Psoas muscle (tissue), 8 donors: ENCODE measurements around the gene FOXRED2. TPM values are rescaled to one million over a fixed set of nuclear protein-coding genes. Genes with fewer than 3 reads are reported as not detected.
"Not testable (repeated sequence)": the region's sequence is repeated elsewhere in the genome, so short reads cannot be mapped to it uniquely, and the experiment has no call there.

Source experiments
- ATAC-seq, 4 donors: fragments of 200-7000 bp; cut with Tn5 transposase; one replicate each; pipeline ENCODE4 v1.9.1; 2020; ENCODE audit warnings: moderate library complexity in 3 of 4, mild to moderate bottlenecking in 2 of 4
- DNase-seq, 2 donors: peaks; one replicate each; pipeline ENCODE4 v3.0.0-alpha.2; 2020
- H3K27ac ChIP-seq: fragments of 200-600 bp; one replicate; pipeline ENCODE4 v1.8.0; 2022
- H3K27me3 ChIP-seq, 3 donors: fragments of 200-600 bp in 1 of 3; one replicate each; pipeline versions ENCODE4 v1.6.1 to v1.8.0; 2013 to 2022; ENCODE audit warnings: low read length in 2 of 3, mild to moderate bottlenecking in 2 of 3, moderate library complexity in 1 of 3; ENCODE audit not compliant: insufficient read depth in 3 of 3
- H3K36me3 ChIP-seq, 2 donors: fragments of 200-600 bp in 1 of 2; one replicate each; pipeline versions ENCODE4 v1.6.1 to v1.8.0; 2013 to 2022; ENCODE audit warnings: low read depth in 1 of 2, mild to moderate bottlenecking in 1 of 2, moderate library complexity in 1 of 2; ENCODE audit not compliant: insufficient read depth in 1 of 2
- H3K4me1 ChIP-seq: fragments of 200-600 bp; one replicate; pipeline ENCODE4 v1.8.0; 2022
- H3K4me3 ChIP-seq: fragments of 200-600 bp; one replicate; pipeline ENCODE4 v1.8.0; 2022; ENCODE audit warnings: mild to moderate bottlenecking
- H3K9me3 ChIP-seq: fragments of 200-600 bp; one replicate; pipeline ENCODE4 v1.8.0; 2022
- CTCF ChIP-seq: fragments of 200-600 bp; IDR thresholded peaks from one replicate; pipeline ENCODE4 v1.8.0; 2022; ENCODE audit warnings: antibody characterized with exemption
- WGBS, 3 donors: extraction: QIAGEN DNeasy Blood & Tissue Kit; methylation state at CpG; one replicate each; pipeline versions ENCODE4 v1.1.6 to v1.1.7; 2013; 5-methylcytosine and 5-hydroxymethylcytosine counted together
- intact Hi-C, 2 donors: fragments of 100-400 bp; cut with DNase I; formaldehyde crosslinking; loops; one replicate each; pipeline versions ENCODE4 v1.11.0 to v1.14.2; 2022
- polyA plus RNA-seq, 3 donors: library from polyadenylated mRNA; stranded (reverse); fragments of 200-250 nt; gene quantifications; one replicate each; pipeline ENCODE4 v1.2.3, GENCODE V29; 2013
- total RNA-seq, 4 donors: library from RNA; stranded (reverse); fragmentation: NEBNext Ultra II Directional in 2 of 4; extraction: Animal tissue kit (Norgen Biotek cat#: 25700) in 2 of 4; gene quantifications; one replicate each; pipeline versions ENCODE4 v1.2.1 to v1.2.4, GENCODE V29; 2021 to 2023
- donor health status: healthy with polysubstance abuse.
- donor health status: DM: no; HTN: no; CAD: no; lungs with moderate emphysema.
- donor health status: Bipolar disorder and iron deficiency.
- donor health status: healthy.
- donor health status: DM: yes; HTN: yes; CAD: no.
- donor health status: DM: no; HTN: no; CAD: no.
- donor health status: DM: no; HTN: no; CAD: no.
- donor health status: DM: yes; HTN: yes; CAD: no.

Gene FOXRED2
- total and polyA plus RNA-seq, 7 donors, result 3.3 to 10.2 (median 7.7) TPM

DNA sequence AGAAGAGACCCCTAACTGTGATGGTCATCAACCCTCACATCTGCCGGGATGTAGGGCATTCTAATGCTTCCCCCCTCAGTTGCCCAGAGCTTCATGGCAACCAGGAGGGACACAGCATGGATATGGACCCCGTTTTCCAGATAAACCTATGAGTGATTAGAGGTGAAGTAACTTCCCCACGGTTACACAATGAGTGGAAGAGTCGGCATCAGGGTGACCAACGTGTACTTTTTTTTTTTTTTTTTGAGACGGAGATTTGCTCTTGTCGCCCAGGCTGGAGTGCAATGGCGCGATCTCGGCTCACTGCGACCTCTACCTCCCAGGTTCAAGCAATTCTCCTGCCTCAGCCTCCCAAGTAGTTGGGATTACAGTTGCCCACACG lies 50.4 kb downstream of the FOXRED2 start:
- Histone ChIP-seq H3K27ac (peak overlapping the region; percentile 96), H3K36me3 (no peaks in the 10 kb centered on the region), H3K4me1 (peaks cover 48% of the 10 kb centered on the region), H3K27me3 (no peaks in the 10 kb centered on the region), H3K9me3 (no peaks in the 10 kb centered on the region), H3K4me3 (no peak overlapping the region)
- no peak for DNase-seq
- WGBS, 3 donors, result 82 to 90% (median 86%) methylated on average over 10 to 12 of the region's 12 CpGs
- no peak for ATAC-seq
- TF ChIP-seq CTCF, result no peak
- intact Hi-C loops, result no loop called here

GRCh38 chr22:36455571-36456463 lies 51.0 kb downstream of the FOXRED2 start:
- intact Hi-C loops, result no loop called here
- peak overlapping the region; percentile 96 for H3K27ac ChIP-seq
- no peaks in the 10 kb centered on the region for H3K36me3 ChIP-seq
- ATAC-seq, result peak; percentile 3 to 19 (median 11)
- TF ChIP-seq CTCF, result no peak
- peak overlapping the region; percentile 69 for H3K4me3 ChIP-seq
- no peaks in the 10 kb centered on the region for H3K9me3 ChIP-seq
- H3K4me1 ChIP-seq, result peaks cover 48% of the 10 kb centered on the region
- peak in 1 of 2 donors; percentile 57 for DNase-seq
- H3K27me3 ChIP-seq, result no peaks in the 10 kb centered on the region
- 50 to 65% (median 51%) methylated on average over 21 of the region's 21 CpGs for WGBS, 3 donors

- Histone ChIP-seq H3K27ac (peak overlapping the region; percentile 96), H3K4me1 (peaks cover 48% of the 10 kb centered on the region), H3K9me3 (no peaks in the 10 kb centered on the region), H3K27me3 (no peaks in the 10 kb centered on the region), H3K36me3 (no peaks in the 10 kb centered on the region), H3K4me3 (peak overlapping the region; percentile 69)
- intact Hi-C loops, result loop anchor here in 1 of 2 donors (5.0 kb wide), 2 partner anchors 38 to 68 kb away; partner anchors contain the start of gene MYH9
- DNase-seq (peak; percentile 90 to 95), ATAC-seq (peak; percentile 88 to 91 (median 90))
- TF ChIP-seq CTCF, result no peak
- WGBS, 3 donors, result 2 to 5% (median 2%) methylated on average over 46 to 61 of the region's 61 CpGs
Observed at GRCh38 chr22:36454916-36455570, 51.8 kb downstream of the FOXRED2 start.

GRCh38 chr22:36453855-36454378 lies 52.9 kb downstream of the FOXRED2 start:
- Histone ChIP-seq H3K36me3 (no peaks in the 10 kb centered on the region), H3K27ac (peak overlapping the region; percentile 96), H3K4me3 (peak overlapping the region; percentile 69), H3K27me3 (no peaks in the 10 kb centered on the region), H3K9me3 (no peaks in the 10 kb centered on the region), H3K4me1 (peaks cover 59% of the 10 kb centered on the region)
- TF ChIP-seq CTCF, result no peak
- DNase-seq, result no peak
- no peak for ATAC-seq
- WGBS, 3 donors, result 94 to 97% (median 94%) methylated on average over 16 of the region's 16 CpGs
- intact Hi-C loops, result loop anchor here in 1 of 2 donors (5.0 kb wide), 2 partner anchors 37 to 67 kb away; partner anchors contain the start of gene MYH9

- H3K36me3 ChIP-seq, DNase-seq, H3K4me3 ChIP-seq, H3K27me3 ChIP-seq, ATAC-seq, H3K9me3 ChIP-seq: not testable (repeated sequence)
- Histone ChIP-seq H3K4me1 (peaks cover 54% of the 10 kb centered on the region), H3K27ac (peak overlapping the region; percentile 96)
- 85 to 91% (median 90%) methylated on average over 5 of the region's 5 CpGs for WGBS, 3 donors
- intact Hi-C loops, result loop anchor here in 1 of 2 donors (5.0 kb wide), 2 partner anchors 36 to 66 kb away; partner anchors contain the start of gene MYH9
Observed at GRCh38 chr22:36452978-36453607, 53.7 kb downstream of the FOXRED2 start.
